GM18870 (cell line): Measurements from ENCODE around the gene RNASE2.
A peak's percentile ranks its signal among the peaks of the same experiment; 100 is the strongest.
"Not testable (repeated sequence)": the region's sequence is repeated elsewhere in the genome, so short reads cannot be mapped to it uniquely, and the experiment has no call there.

Experiments
- ATAC-seq: cut with Tn5 transposase; IDR thresholded peaks from one replicate; pipeline ENCODE4 v1.9.1; 2021; ENCODE audit warnings: moderate library complexity; ENCODE audit not compliant: unreplicated experiment

The RNASE2 gene

DNA sequence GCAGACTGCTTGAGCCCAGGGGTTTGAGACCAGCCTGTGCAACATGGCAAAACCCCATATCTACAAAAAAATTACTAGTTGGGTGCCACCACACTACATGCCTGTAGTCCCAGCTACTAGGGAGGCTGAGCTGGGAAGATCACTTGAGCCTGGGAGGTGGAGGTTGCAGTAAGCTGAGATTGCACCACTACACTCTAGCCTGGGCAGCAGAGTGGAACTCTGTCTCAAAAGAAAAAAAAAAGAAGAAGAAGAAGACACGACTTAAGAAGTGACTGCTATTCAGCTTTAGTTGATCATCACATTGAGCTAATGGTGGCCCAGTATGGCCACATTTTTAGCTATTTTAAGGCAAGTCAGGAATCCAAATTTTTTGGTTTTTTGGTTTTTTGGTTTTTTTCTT lies 25.6 kb downstream of the RNASE2 start:
- ATAC-seq: no peak

DNA sequence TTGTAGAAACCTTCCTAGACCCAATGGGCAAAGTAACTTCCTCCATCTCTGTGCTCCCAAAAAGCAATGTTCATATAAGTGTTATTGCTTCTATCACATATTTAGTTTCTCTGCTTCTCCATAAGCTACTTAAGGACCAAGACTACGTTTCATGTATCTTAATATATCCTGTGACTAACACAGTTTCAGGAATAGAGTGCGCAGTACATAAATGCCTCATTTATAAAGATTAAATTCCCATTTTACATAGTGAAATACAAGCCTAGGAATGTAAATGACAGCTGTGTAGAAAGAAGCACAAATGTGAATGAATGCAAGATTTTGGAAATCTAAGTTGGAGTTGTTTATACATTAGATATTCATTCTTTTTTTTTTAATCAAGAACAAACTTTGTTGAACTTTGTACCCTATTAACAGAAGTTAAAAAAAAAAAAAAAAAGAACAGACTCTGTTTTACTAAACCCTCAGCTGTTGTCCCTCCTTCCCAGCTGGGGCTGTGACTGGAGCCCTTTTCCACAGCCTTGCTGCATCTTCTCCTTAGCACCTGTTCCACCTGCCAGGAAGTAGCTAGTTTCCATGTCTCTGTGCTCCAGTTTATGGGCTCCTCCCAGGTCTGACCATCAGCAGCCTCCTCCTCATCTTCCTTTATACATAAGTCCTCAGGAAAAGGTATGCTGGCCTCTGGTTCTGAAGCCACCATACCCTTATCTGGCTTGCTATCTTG lies 27.5 kb downstream of the RNASE2 start:
- ATAC-seq: no peak

DNA sequence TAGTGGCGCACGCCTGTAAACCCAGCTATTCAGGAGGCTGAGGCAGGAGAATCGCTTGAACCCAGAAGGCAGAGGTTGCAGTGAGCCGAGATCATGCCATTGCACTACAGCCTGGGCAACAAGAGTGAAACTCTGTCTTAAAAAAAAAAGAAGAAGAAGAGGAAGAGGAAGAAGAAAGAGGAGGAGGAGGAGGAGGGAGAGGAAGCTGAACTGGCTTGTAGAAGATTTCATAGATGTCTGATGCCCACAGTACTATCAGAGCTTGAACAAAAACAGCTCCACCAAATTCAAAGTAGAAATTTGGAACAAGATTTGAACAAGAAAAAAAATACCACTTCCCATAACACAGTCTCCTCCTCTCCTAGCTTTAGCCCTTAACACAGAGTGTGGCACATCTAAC lies 30.4 kb downstream of the RNASE2 start:
- not testable (repeated sequence) for ATAC-seq

DNA sequence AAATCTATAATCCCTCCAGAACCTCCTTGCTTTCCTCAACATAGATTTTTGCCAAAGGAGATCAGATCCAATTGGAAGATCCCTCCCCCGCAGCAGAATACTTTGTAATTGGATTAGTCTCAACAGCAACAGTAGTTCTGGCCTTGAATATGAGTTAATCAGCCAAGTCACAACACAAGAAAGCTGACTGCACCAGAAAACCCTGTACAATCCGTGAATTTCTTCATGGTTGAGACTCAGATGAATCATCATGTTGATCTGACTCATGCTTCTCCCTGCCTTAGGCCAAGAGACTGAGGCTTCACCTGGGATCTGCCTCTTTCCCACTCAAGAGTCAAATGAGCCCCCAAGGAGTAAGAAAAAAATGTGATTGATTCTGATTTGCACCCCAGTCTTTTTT lies 31.5 kb downstream of the RNASE2 start:
- no peak for ATAC-seq

DNA sequence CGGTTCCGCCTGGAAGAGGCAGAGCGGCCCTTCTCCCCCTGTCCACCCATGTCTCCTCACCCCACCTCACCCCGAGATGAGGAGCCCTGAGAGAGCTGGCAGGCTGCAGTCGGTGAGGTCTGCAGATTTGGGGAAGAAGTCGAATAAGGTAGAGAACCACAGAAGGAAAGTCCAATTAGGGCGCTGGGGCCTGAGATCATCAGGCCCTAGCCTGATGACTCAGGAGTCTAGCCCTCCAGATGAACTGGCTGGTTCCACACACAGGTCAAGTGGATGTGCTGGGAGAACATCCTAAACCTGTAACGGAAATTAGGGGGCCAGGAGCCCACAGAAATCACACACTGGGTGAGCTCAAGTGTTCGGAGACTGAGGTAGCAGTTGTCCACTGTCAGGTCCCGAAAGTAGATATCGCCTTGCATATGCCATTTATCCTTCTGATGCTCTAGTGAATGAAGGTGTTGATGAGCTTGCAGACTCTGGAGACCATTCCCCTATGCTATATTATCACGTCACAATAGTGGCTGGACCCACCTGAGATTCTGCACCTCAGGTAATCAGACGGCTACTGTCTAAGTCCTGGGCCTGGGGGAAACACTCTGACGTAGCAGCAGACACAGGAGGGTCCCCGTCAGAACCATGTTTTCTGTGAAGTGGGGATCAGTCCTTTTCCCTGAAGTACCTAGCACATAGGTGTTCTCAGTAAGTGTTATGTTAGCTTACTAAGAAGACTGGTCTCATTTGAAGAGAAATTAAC lies 33.6 kb downstream of the RNASE2 start:
- no peak for ATAC-seq

DNA sequence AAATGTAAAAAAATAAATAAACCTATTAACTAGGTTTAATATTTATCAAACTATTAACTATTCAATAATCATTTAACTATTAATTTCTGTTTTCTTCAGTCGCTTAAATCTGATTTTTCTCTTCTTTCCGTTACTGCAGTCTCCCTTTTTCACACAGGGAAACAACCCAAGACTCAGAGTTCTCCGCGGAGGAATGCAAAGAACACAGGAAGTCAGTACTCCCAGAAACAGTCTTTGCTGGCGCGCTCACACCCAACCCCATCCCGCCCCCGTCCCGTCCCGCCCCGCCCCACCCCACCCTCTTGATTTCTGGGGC lies 34.1 kb downstream of the RNASE2 start:
- ATAC-seq: no peak

DNA sequence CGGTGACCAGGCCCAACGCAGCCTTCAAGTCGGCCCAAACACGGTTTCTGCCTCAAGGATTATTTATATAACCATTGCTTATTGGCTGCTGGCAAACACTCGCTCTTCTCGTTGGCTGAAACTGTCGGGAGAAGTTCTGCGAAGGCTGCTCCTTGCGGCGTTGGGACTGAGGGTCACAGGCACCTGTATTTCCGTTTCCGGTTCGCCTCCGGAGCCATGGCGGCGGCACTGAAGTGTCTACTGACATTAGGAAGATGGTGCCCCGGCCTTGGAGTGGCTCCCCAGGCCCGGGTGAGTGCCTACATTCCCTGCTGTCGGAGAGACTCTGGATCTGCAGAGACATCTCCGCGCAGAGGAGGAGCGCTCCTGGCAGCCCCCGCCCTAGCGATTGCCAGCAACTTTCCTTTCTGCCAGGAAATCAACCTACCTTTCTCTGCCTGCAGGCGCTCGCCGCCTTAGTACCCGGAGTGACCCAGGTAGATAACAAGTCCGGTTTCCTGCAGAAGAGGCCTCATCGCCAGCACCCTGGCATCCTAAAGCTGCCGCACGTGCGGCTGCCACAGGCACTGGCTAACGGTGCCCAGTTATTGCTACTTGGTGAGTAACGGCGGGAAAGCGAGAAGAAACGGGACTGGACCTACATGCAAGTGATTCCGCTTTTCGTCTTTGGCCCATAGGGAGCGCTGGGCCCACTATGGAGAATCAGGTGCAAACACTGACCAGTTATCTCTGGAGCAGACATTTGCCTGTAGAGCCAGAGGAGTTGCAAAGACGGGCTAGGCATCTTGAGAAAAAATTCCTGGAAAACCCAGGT lies 34.7 kb downstream of the RNASE2 start, which contains the start of gene METTL17:
TSS of gene METTL17 (plus strand) at position 194 of the 814 bp plus-strand sequence. CDS start at position 217, 23 bp downstream.
- peak; percentile 97 for ATAC-seq

DNA sequence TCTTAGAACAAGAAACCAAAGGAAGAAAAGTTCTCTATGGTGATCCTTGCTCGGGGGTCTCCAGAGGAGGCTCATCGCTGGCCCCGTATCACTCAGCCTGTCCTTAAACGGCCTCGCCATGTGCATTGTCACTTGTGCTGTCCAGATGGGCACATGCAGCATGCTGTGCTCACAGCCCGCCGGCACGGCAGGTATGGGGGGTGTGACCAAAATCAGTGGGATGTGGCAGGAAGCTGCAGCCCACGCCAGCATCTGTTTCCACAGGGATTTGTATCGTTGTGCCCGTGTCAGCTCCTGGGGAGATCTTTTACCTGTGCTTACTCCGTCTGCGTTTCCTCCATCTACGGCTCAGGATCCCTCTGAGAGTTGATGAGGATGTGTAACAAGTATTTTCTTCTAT lies 41.2 kb downstream of the RNASE2 start:
- ATAC-seq: no peak

DNA sequence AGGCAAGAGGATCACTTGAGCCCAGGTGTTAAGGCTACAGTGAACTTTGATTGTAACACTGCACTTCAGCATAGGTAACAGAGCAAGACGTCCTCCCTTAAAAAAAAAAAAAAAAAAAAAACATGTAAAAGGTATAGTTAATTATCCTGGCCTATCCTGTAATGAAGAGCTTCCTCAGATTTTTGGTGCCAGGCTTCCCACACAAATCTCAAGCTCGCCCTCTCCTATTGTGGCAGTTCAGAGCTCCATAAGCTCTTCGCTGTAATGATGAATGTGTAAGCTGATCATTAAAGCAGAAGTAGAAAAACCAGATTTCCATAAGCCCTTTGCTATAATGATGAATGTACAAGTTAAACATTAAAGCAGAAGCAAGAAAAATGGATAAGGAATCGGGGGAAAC lies 41.8 kb downstream of the RNASE2 start:
- no peak for ATAC-seq

DNA sequence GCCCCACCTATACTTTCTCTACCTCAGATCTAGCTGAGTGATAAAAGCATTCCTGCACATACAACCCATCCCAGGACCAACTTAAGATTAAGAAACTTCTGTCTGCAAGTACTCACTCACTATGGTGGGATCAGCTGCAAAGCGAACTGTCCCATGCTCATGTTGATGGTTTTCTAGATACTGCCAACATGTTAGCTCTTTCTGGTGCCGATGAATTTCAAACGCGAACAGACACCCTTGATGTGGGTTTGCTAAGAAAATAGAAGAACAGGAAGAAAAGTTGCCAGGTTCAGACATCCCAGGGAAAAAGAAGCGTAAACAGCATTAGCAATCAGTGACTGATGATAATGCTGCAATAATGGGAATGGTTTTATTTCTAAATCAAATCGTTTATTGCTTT lies 42.3 kb downstream of the RNASE2 start:
- ATAC-seq: no peak

DNA sequence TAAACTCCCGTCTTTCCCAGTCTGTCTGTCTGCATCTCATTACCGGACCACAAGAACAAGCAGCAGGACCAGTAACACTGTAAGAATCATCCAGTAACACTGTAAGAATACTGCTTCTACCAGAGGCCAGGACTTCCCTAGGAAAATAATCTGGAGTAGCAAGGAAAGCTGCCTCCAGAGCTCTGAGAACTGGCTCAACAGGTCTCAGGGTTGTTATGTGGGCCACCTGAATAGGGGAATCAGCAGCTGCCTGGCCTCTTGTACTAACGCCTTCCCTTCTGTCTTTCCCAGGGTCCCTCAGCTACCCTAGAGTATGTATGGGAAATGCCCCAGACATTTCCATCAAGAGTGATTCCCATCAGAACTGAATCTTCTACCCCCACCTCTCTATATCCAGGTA lies 42.9 kb downstream of the RNASE2 start:
- no peak for ATAC-seq

DNA sequence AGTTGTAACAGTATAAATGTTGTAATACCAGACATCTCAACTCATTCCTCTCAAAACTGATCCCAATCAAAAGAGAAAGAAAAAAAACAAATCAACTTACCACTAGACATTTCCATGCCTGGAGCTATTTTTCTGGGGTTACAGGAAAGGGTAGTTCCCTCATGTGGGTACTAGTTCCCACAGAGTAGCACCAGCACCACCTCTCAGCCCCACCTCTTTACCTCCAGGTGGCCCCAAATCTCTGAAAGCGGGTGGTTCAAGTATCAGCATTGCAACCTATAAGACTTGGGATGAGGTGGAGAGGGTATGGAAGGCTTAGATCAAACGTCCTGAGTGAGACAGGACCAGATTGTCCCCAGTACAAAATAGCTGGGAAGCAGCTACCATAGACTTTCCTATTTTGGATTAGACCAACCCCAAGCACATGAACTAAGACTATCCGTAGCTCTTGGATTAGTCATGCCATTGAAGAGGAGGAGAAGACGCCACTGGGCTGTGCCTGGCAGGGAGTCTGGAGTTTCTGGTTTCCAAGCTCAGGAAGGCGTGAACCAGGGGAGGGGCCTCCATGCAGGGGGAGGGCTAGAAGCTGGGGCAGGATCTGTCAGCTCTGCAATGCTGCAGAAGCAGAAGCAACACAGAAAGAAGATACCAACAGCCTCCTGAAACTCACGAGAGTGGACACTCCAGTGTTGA lies 43.5 kb downstream of the RNASE2 start, which contains the start of gene SLC39A2:
TSS of gene SLC39A2 (plus strand) at position 620 of the 693 bp plus-strand sequence. CDS start 154 bp downstream, outside the sequence.
- ATAC-seq: no peak

DNA sequence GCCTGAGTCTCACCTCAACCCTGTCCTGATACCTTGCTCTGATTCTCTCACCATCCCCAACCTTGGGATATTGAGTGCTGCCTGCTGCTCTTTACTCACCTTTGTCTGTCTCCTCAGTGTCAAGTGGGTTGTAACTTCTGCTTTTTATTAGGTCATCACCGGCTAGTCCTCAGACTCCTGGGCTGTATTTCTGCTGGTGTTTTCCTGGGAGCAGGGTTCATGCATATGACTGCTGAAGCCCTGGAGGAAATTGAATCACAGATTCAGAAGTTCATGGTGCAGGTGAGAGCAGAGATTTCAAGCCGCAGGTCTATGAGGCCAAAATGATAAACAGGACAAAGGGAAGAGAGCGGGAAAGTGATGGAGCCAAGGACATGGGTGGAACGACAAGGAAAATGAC lies 44.3 kb downstream of the RNASE2 start:
- no peak for ATAC-seq

DNA sequence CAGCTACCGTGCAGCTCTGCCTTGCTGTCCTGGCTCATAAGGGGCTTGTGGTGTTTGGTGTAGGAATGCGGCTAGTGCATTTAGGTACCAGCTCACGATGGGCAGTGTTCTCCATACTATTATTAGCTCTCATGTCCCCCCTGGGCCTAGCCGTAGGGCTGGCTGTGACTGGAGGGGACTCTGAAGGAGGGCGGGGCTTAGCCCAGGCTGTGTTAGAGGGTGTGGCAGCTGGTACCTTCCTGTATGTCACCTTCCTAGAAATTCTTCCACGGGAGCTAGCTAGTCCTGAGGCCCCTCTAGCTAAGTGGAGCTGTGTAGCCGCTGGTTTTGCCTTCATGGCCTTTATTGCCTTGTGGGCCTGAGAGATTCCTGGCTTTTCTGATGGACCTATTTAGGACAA lies 45.9 kb downstream of the RNASE2 start:
- no peak for ATAC-seq

DNA sequence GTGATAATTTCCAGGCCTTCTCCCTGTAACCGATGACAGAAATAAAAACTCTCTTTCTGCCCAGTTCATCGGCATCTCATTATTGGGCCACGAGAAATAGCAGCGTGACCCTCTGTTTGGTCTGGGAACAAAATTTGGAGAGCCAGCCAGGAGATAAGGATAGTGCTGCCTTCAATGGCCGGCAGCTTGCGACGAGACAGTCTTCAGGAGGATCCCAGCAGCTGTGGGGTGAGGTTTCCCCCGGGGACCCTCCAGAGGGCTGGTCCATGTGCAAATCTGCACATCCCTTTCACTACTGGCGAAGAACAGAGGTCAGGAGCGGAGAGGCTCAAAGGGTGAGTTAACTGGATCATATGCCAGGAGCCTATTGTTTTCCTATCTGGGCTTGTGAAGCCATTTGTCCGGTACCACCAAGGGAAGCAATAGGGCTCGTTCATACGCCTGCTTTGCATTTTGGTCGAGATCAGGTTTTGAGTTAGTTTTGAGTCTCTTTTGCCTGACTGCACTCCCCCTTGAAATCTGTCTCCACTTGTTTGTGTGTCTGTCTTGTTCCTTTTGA lies 48.6 kb downstream of the RNASE2 start:
- no peak for ATAC-seq
